HEK293 (cell line): Measurements from ENCODE around the gene ADK.
A peak's percentile ranks its signal among the peaks of the same experiment; 100 is the strongest.

ENCODE experiments used
- CTCF ChIA-PET: fragments of 350-600 bp; formaldehyde crosslinking; extraction: SDS; loops from one replicate; lab custom pipeline; 2021; ENCODE audit warnings: antibody characterized with exemption; lab: Yijun Ruan, JAX
- POLR2A ChIA-PET: fragments of 300-600 bp; formaldehyde crosslinking; extraction: SDS; loops from one replicate; lab custom pipeline; 2020; ENCODE audit warnings: antibody characterized with exemption, inconsistent platforms; lab: Yijun Ruan, JAX
- H3K27ac ChIP-seq: fragments of 200-500 bp; sonication (Bioruptor generic); 2 replicates; pipeline ENCODE4 v1.5.1; 2014; ENCODE audit warnings: low read depth, low read length, control low read depth, inconsistent platforms; ENCODE audit errors: extremely low read depth
- H3K36me3 ChIP-seq, 2 experiments: fragments of 200-500 bp in 1 of 2; sonication (Bioruptor generic) in 1 of 2; 1 replicate in 1 of 2; 2 replicates in 1 of 2; pipeline ENCODE4 v1.5.1; 2014 to 2017; ENCODE audit warnings: inconsistent platforms in 2 of 2, low read length in 2 of 2; ENCODE audit not compliant: control insufficient read depth in 2 of 2, insufficient read depth in 1 of 2
- H3K4me1 ChIP-seq: fragments of 200-500 bp; sonication (Bioruptor generic); 2 replicates; pipeline ENCODE4 v1.5.1; 2014; ENCODE audit warnings: mild to moderate bottlenecking, low read length, inconsistent platforms; ENCODE audit not compliant: control insufficient read depth, insufficient read depth
- H3K4me3 ChIP-seq: 2 replicates; pipeline ENCODE4 v1.5.1; 2011; ENCODE audit warnings: low read depth, mild to moderate bottlenecking, control low read depth, low read length, moderate library complexity
- H3K9me3 ChIP-seq: fragments of 200-500 bp; sonication (Bioruptor generic); 2 replicates; pipeline ENCODE4 v1.5.1; 2014; ENCODE audit warnings: low read depth, low read length, inconsistent platforms; ENCODE audit not compliant: control insufficient read depth, insufficient read depth
- BCL11A ChIP-seq: fragments of 450-650 bp; formaldehyde crosslinking; IDR thresholded peaks from 2 replicates; pipeline ENCODE4 v1.5.1; 2016; ENCODE audit warnings: low read depth, missing biosample characterization, missing genetic modification characterization
- FEZF1 ChIP-seq: fragments of 450-650 bp; formaldehyde crosslinking; IDR thresholded peaks from 2 replicates; pipeline ENCODE4 v1.5.1; 2016; ENCODE audit warnings: missing biosample characterization, missing genetic modification characterization
- KLF1 ChIP-seq: fragments of 450-650 bp; formaldehyde crosslinking; IDR thresholded peaks from 2 replicates; pipeline ENCODE4 v1.5.1; 2016; ENCODE audit warnings: missing biosample characterization, missing genetic modification characterization
- OSR2 ChIP-seq: fragments of 450-650 bp; formaldehyde crosslinking; IDR thresholded peaks from 2 replicates; pipeline ENCODE4 v1.5.1; 2016; ENCODE audit warnings: missing biosample characterization, missing genetic modification characterization
- OVOL3 ChIP-seq: fragments of 450-650 bp; formaldehyde crosslinking; IDR thresholded peaks from 2 replicates; pipeline ENCODE4 v1.5.1; 2016; ENCODE audit warnings: missing biosample characterization, missing genetic modification characterization
- SP7 ChIP-seq: fragments of 450-650 bp; formaldehyde crosslinking; IDR thresholded peaks from 2 replicates; pipeline ENCODE4 v1.5.1; 2016; ENCODE audit warnings: missing biosample characterization, missing genetic modification characterization
- ZBTB17 ChIP-seq: fragments of 450-650 bp; formaldehyde crosslinking; IDR thresholded peaks from 2 replicates; pipeline ENCODE4 v1.5.1; 2016; ENCODE audit warnings: missing biosample characterization, missing genetic modification characterization
- ZNF214 ChIP-seq: fragments of 450-650 bp; formaldehyde crosslinking; IDR thresholded peaks from 2 replicates; pipeline ENCODE4 v1.5.1; 2017; ENCODE audit warnings: missing biosample characterization, mild to moderate bottlenecking, missing genetic modification characterization, borderline replicate concordance
- ZNF239 ChIP-seq: fragments of 450-650 bp; formaldehyde crosslinking; IDR thresholded peaks from 2 replicates; pipeline ENCODE4 v1.5.1; 2016; ENCODE audit warnings: missing biosample characterization, missing genetic modification characterization
- ZNF335 ChIP-seq: fragments of 450-650 bp; formaldehyde crosslinking; conservative IDR thresholded peaks from 2 replicates; pipeline ENCODE4 v1.5.1; 2016; ENCODE audit warnings: missing biosample characterization, missing genetic modification characterization
- ZNF549 ChIP-seq: fragments of 450-650 bp; IDR thresholded peaks from 2 replicates; pipeline ENCODE4 v1.5.1; 2018; ENCODE audit warnings: missing biosample characterization, missing genetic modification characterization, mild to moderate bottlenecking, inconsistent platforms, moderate library complexity
- ZNF561 ChIP-seq: fragments of 450-650 bp; IDR thresholded peaks from 2 replicates; pipeline ENCODE4 v1.5.1; 2018; ENCODE audit warnings: missing biosample characterization, missing genetic modification characterization, borderline replicate concordance
- ZNF670 ChIP-seq: fragments of 450-650 bp; formaldehyde crosslinking; IDR thresholded peaks from 2 replicates; pipeline ENCODE4 v1.5.1; 2016; ENCODE audit warnings: missing biosample characterization, missing genetic modification characterization, low read depth
- ZNF843 ChIP-seq: fragments of 450-650 bp; formaldehyde crosslinking; IDR thresholded peaks from 2 replicates; pipeline ENCODE4 v1.5.1; 2016; ENCODE audit warnings: missing biosample characterization, missing genetic modification characterization
- ZSCAN16 ChIP-seq: fragments of 450-650 bp; formaldehyde crosslinking; IDR thresholded peaks from 2 replicates; pipeline ENCODE4 v1.5.1; 2016; ENCODE audit warnings: missing biosample characterization, missing genetic modification characterization
- ZXDB ChIP-seq: fragments of 450-650 bp; formaldehyde crosslinking; IDR thresholded peaks from 2 replicates; pipeline ENCODE4 v1.5.1; 2016; ENCODE audit warnings: missing biosample characterization, missing genetic modification characterization
- TF ChIP-seq, protein P1 (sequence below): fragments of 450-650 bp; formaldehyde crosslinking; IDR thresholded peaks from 2 replicates; pipeline ENCODE4 v1.5.1; 2017; ENCODE audit warnings: missing biosample characterization, missing genetic modification characterization
- TF ChIP-seq, protein P2 (sequence below): fragments of 450-650 bp; formaldehyde crosslinking; IDR thresholded peaks from 2 replicates; pipeline ENCODE4 v1.5.1; 2017; ENCODE audit warnings: missing biosample characterization, mild to moderate bottlenecking, missing genetic modification characterization, moderate library complexity
- TF ChIP-seq, protein P3 (sequence below): fragments of 450-650 bp; IDR thresholded peaks from 2 replicates; pipeline ENCODE4 v1.5.1; 2018; ENCODE audit warnings: missing biosample characterization, mild to moderate bottlenecking, missing genetic modification characterization
- TF ChIP-seq, protein P4 (sequence below): fragments of 450-650 bp; formaldehyde crosslinking; IDR thresholded peaks from 2 replicates; pipeline ENCODE4 v1.5.1; 2016; ENCODE audit warnings: missing biosample characterization, missing genetic modification characterization
- TF ChIP-seq, protein P5 (sequence below): fragments of 450-650 bp; formaldehyde crosslinking; IDR thresholded peaks from 2 replicates; pipeline ENCODE4 v1.5.1; 2017; ENCODE audit warnings: missing biosample characterization, missing genetic modification characterization
- TF ChIP-seq, protein P6 (sequence below): IDR thresholded peaks from 2 replicates; pipeline ENCODE4 v1.6.1; 2011; ENCODE audit warnings: mild to moderate bottlenecking, low read depth, low read length, borderline replicate concordance

ADK gene

DNA sequence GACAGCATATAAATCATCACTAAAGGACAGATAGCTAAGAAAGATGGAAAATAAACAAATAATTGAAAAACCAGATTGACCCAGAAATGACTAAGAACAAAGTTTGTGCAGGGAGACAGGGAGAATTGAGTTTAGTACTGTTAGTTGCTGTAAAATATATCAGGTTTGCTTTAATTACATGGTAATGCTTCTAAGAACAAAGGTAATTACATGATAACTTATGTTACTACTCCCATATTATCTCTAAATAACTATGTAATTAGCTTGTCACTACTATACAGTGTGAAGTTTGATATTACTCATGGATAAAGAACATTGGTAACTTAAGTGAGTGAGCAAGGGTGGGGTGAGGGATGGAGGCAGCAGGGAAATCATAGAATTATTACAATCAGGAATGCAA lies 540.1 kb downstream of the ADK start:
- Histone ChIP-seq H3K27ac (no peak overlapping the region), H3K9me3 (no peaks in the 10 kb centered on the region), H3K4me1 (no peaks in the 10 kb centered on the region), H3K4me3 (no peak overlapping the region), H3K36me3 (no peaks in the 10 kb centered on the region)
- TF ChIP-seq ZXDB (tag by site-specific recombination) (no peak), SP7 (peak; percentile 100), ZNF670 (tag by site-specific recombination) (no peak), KLF1 (tag by site-specific recombination) (no peak)
- POLR2A ChIA-PET: no interaction called here
- CTCF ChIA-PET: interaction anchor here (1.2 kb wide), 1 partner anchor 13 kb away, joined by 3 read pairs; no protein-coding TSS in a partner anchor

DNA sequence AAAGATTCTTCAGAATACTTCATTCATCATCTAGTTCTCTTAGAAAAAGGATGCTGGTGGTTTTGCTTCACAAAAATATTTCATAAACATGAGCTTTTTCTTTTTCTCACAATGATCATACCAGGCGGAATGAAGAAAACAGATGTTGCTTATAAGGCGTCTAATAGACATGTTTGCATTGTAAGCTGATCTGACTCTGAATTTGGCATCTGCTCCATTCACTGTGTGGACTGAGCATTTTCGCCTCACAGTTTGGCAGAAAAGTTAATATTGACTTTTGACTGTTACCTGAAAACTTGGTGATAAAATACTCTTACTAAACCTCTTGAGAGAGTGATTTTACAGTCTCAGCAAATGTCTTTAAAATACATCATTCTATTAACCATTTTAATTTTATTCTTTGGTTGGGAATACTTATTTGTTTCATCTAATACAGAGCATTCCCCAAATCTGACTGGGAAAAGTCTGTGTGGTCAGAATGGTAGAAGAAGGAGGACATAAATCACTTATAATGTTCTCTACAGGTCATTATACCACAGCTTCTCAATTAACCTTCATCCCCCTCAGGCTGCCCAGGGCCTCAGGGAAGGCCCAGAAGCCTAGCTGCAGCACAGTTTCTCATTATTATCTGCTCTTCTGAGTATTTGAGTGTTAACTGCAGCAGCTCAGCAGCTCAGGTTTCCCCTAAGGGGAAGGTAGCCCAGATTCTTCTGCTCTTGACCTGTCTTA lies 553.8 kb downstream of the ADK start:
- peaks cover 0 to 8% of the 10 kb centered on the region in 2 experiments; a peak in 1 of 3 replicates for H3K36me3 ChIP-seq
- ChIA-PET POLR2A (no interaction called here), CTCF (interaction anchor here (0.6 to 0.9 kb wide), 2 partner anchors 9 to 14 kb away, joined by 3 to 4 read pairs; no protein-coding TSS in a partner anchor)
- H3K9me3 ChIP-seq: no peaks in the 10 kb centered on the region
- H3K4me1 ChIP-seq: peaks cover 12% of the 10 kb centered on the region; the same call in 1 of the 2 replicates
- H3K27ac ChIP-seq: peak overlapping the region; percentile 25; the same call in 1 of the 2 replicates
- no peak overlapping the region for H3K4me3 ChIP-seq
- peak; percentile 12; the same call in 1 of the 2 replicates for TF ChIP-seq ZNF843 (tag by site-specific recombination)
- peak; percentile 16; the same call in 1 of the 2 replicates for TF ChIP-seq ZNF561 (tag by site-specific recombination)
- peak; percentile 33; the same call in 1 of the 2 replicates for TF ChIP-seq ZBTB17 (tag by site-specific recombination)
- TF ChIP-seq OSR2: peak; percentile 56
- TF ChIP-seq ZNF214 (tag by site-specific recombination): no peak
- no peak for TF ChIP-seq ZNF670 (tag by site-specific recombination)
- TF ChIP-seq, protein P1, sequence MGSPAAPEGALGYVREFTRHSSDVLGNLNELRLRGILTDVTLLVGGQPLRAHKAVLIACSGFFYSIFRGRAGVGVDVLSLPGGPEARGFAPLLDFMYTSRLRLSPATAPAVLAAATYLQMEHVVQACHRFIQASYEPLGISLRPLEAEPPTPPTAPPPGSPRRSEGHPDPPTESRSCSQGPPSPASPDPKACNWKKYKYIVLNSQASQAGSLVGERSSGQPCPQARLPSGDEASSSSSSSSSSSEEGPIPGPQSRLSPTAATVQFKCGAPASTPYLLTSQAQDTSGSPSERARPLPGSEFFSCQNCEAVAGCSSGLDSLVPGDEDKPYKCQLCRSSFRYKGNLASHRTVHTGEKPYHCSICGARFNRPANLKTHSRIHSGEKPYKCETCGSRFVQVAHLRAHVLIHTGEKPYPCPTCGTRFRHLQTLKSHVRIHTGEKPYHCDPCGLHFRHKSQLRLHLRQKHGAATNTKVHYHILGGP (tag by site-specific recombination): no peak
- 0 out of 2 replicates have a peak, but pooled peaks have one; percentile 34 for TF ChIP-seq OVOL3 (tag by site-specific recombination)
- TF ChIP-seq, protein P2, sequence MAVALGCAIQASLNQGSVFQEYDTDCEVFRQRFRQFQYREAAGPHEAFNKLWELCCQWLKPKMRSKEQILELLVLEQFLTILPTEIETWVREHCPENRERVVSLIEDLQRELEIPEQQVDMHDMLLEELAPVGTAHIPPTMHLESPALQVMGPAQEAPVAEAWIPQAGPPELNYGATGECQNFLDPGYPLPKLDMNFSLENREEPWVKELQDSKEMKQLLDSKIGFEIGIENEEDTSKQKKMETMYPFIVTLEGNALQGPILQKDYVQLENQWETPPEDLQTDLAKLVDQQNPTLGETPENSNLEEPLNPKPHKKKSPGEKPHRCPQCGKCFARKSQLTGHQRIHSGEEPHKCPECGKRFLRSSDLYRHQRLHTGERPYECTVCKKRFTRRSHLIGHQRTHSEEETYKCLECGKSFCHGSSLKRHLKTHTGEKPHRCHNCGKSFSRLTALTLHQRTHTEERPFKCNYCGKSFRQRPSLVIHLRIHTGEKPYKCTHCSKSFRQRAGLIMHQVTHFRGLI (tag by site-specific recombination): no peak
- 0 out of 2 replicates have a peak, but pooled peaks have one; percentile 5 for TF ChIP-seq ZNF549
- TF ChIP-seq ZNF239: no peak
- TF ChIP-seq ZSCAN16 (tag by site-specific recombination): 0 out of 2 replicates have a peak, but pooled peaks have one; percentile 39
- TF ChIP-seq FEZF1 (tag by site-specific recombination): peak; percentile 23; the same call in 1 of the 2 replicates
- TF ChIP-seq, protein P3, sequence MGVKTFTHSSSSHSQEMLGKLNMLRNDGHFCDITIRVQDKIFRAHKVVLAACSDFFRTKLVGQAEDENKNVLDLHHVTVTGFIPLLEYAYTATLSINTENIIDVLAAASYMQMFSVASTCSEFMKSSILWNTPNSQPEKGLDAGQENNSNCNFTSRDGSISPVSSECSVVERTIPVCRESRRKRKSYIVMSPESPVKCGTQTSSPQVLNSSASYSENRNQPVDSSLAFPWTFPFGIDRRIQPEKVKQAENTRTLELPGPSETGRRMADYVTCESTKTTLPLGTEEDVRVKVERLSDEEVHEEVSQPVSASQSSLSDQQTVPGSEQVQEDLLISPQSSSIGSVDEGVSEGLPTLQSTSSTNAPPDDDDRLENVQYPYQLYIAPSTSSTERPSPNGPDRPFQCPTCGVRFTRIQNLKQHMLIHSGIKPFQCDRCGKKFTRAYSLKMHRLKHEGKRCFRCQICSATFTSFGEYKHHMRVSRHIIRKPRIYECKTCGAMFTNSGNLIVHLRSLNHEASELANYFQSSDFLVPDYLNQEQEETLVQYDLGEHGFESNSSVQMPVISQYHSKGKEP (tag by site-specific recombination): 0 out of 2 replicates have a peak, but pooled peaks have one; percentile 19
- 0 out of 2 replicates have a peak, but pooled peaks have one; percentile 26 for TF ChIP-seq BCL11A (tag by site-specific recombination)
- 0 out of 2 replicates have a peak, but pooled peaks have one; percentile 10 for TF ChIP-seq ZNF335 (tag by site-specific recombination)
- TF ChIP-seq, protein P4, sequence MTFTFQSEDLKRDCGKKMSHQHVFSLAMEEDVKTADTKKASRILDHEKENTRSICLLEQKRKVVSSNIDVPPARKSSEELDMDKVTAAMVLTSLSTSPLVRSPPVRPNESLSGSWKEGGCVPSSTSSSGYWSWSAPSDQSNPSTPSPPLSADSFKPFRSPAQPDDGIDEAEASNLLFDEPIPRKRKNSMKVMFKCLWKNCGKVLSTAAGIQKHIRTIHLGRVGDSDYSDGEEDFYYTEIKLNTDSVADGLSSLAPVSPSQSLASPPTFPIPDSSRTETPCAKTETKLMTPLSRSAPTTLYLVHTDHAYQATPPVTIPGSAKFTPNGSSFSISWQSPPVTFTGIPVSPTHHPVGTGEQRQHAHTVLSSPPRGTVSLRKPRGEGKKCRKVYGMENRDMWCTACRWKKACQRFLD (tag by site-specific recombination): no peak
- TF ChIP-seq, protein P5, sequence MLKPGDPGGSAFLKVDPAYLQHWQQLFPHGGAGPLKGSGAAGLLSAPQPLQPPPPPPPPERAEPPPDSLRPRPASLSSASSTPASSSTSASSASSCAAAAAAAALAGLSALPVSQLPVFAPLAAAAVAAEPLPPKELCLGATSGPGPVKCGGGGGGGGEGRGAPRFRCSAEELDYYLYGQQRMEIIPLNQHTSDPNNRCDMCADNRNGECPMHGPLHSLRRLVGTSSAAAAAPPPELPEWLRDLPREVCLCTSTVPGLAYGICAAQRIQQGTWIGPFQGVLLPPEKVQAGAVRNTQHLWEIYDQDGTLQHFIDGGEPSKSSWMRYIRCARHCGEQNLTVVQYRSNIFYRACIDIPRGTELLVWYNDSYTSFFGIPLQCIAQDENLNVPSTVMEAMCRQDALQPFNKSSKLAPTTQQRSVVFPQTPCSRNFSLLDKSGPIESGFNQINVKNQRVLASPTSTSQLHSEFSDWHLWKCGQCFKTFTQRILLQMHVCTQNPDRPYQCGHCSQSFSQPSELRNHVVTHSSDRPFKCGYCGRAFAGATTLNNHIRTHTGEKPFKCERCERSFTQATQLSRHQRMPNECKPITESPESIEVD: peak; percentile 94
- TF ChIP-seq, protein P6, sequence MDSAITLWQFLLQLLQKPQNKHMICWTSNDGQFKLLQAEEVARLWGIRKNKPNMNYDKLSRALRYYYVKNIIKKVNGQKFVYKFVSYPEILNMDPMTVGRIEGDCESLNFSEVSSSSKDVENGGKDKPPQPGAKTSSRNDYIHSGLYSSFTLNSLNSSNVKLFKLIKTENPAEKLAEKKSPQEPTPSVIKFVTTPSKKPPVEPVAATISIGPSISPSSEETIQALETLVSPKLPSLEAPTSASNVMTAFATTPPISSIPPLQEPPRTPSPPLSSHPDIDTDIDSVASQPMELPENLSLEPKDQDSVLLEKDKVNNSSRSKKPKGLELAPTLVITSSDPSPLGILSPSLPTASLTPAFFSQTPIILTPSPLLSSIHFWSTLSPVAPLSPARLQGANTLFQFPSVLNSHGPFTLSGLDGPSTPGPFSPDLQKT: no peak
